Right lobe of liver (tissue), 4 donors: ENCODE measurements around the gene CYP19A1.

Experiments used
- POLR2A ChIP-seq: fragments of 450-650 bp; IDR thresholded peaks from one replicate; pipeline ENCODE4 v1.6.1; 2017; ENCODE audit warnings: antibody characterized with exemption, mild to moderate bottlenecking
- TF ChIP-seq, protein P1 (sequence below), 4 donors: fragments of 200-600 bp in 3 of 4; fragments of 450-650 bp in 1 of 4; IDR thresholded peaks; one replicate each; pipeline versions ENCODE4 v1.5.1 to v1.8.0; 2016 to 2022; ENCODE audit warnings: antibody characterized with exemption in 4 of 4, mild to moderate bottlenecking in 2 of 4
- donor health status: DM: no; HTN: no; CAD: no.
- donor health status: DM: no; HTN: no; CAD: no.
- donor health status: DM: no; HTN: yes; CAD: no.

DNA sequence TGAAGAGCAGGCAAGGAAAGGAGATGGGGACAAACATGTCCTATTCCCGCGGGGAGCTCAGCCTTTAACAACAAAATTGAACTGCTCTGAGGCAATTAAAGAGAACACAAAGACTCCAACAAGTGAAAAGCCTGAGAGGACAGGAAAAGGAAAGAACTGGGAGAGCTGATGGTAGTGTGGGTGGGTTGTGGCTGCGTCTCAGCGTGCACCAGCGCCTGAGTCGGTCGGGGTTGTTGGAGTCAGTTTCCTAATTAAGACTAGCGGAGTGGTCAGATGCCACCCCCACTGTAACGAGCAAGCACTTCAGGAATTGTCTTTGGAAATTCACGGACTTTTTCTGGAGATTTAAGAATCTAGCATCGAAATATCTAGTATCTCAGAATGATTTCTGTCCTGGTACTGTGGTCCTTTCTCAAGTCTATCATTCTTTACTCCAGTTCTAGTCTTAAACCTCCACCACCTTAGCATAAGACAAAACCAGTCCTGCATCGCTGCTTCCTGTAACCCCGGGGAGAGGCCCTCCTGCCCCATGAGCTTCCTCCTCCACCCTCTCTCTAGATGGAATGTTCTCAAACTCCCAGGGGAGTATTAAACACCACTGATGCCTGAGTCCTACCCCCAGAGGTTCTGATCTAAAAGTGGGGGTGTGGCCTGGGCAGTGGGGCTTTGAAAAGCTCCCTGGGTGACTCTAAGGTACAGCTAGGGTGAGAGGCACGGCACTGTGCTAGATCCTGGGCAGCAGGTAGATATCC is 104.0 kb downstream of the CYP19A1 start:
- no peak for TF ChIP-seq POLR2A
- TF ChIP-seq, protein P1, sequence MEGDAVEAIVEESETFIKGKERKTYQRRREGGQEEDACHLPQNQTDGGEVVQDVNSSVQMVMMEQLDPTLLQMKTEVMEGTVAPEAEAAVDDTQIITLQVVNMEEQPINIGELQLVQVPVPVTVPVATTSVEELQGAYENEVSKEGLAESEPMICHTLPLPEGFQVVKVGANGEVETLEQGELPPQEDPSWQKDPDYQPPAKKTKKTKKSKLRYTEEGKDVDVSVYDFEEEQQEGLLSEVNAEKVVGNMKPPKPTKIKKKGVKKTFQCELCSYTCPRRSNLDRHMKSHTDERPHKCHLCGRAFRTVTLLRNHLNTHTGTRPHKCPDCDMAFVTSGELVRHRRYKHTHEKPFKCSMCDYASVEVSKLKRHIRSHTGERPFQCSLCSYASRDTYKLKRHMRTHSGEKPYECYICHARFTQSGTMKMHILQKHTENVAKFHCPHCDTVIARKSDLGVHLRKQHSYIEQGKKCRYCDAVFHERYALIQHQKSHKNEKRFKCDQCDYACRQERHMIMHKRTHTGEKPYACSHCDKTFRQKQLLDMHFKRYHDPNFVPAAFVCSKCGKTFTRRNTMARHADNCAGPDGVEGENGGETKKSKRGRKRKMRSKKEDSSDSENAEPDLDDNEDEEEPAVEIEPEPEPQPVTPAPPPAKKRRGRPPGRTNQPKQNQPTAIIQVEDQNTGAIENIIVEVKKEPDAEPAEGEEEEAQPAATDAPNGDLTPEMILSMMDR (IDR thresholded peaks at IDR 0.05) = no peak
